Left lung (tissue), 10 donors: ENCODE measurements around the gene GAREM2. TPM values are rescaled to one million over a fixed set of nuclear protein-coding genes. Genes with fewer than 3 reads are reported as not detected.
"Not testable (repeated sequence)": the region's sequence is repeated elsewhere in the genome, so short reads cannot be mapped to it uniquely, and the experiment has no call there.

Experiments
- ATAC-seq: fragments of 200-7000 bp; cut with Tn5 transposase; one replicate; pipeline ENCODE4 v1.9.1; 2020; ENCODE audit warnings: moderate library complexity
- DNase-seq, 4 donors: peaks; one replicate each; pipeline ENCODE4 v3.0.0-alpha.2; 2013 to 2020
- H3K27ac ChIP-seq, 2 donors: fragments of 200-600 bp; sonication (generic) in 1 of 2; one replicate each; pipeline versions ENCODE4 v1.5.0 to v1.8.0; 2020 to 2021
- H3K27me3 ChIP-seq, 2 donors: fragments of 200-600 bp; sonication (generic) in 1 of 2; one replicate each; pipeline versions ENCODE4 v1.5.0 to v1.8.0; 2020 to 2021
- H3K36me3 ChIP-seq, 2 donors: fragments of 200-600 bp; sonication (generic) in 1 of 2; one replicate each; pipeline versions ENCODE4 v1.5.0 to v1.8.0; 2020 to 2021
- H3K4me1 ChIP-seq, 2 donors: fragments of 200-600 bp; one replicate each; pipeline ENCODE4 v1.8.0; 2021
- H3K4me3 ChIP-seq, 2 donors: fragments of 200-600 bp; sonication (generic) in 1 of 2; one replicate each; pipeline versions ENCODE4 v1.5.0 to v1.8.0; 2020 to 2021; ENCODE audit warnings: mild to moderate bottlenecking in 1 of 2
- H3K9me3 ChIP-seq, 2 donors: fragments of 200-600 bp; sonication (generic) in 1 of 2; one replicate each; pipeline versions ENCODE4 v1.5.0 to v1.8.0; 2020 to 2021
- CTCF ChIP-seq, 2 donors: fragments of 200-600 bp; sonication (generic) in 1 of 2; IDR thresholded peaks; one replicate each; pipeline versions ENCODE4 v1.5.0 to v1.8.0; 2021; ENCODE audit warnings: antibody characterized with exemption in 2 of 2
- intact Hi-C, 2 donors: fragments of 100-400 bp; cut with DNase I; formaldehyde crosslinking; loops; one replicate each; pipeline versions ENCODE4 v1.11.2 to v1.14.2; 2022
- polyA plus RNA-seq, 6 donors: library from polyadenylated mRNA; unstranded; fragments of 120-200 nt; gene quantifications; one replicate each; pipeline ENCODE4 v1.2.1, GENCODE V29; 2013; ENCODE audit not compliant: insufficient read length in 6 of 6
- total RNA-seq, 2 donors: library from RNA; stranded (reverse); fragmentation: NEBNext Ultra II Directional; extraction: Animal tissue kit (Norgen Biotek cat#: 25700); gene quantifications; one replicate each; pipeline ENCODE4 v1.2.1, GENCODE V29; 2021
- donor health status: DM: no; HTN: yes; CAD: no.
- donor health status: DM: no; HTN: no; CAD: no.

The GAREM2 gene
- total and polyA plus RNA-seq, 8 donors: 2.4 to 12.2 (median 7.4) TPM

DNA sequence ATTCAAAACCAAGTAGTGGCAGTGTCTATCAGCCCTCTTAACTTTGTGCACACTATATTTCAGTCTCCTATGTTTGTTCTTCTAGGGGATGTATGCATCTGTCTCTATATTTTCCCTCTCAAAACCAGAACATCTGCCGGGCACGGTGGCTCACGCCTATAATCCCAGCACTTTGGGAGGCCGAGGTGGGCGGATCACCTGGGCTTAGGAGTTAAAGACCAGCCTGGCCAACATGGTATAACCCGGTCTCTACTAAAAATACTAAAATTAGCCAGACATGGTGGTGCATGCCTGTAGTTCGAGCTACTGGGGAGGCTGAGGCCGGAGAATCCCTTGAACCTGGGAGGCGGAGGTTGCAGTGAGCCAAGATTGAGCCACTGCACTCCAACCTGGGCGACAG, 9.9 kb upstream of the GAREM2 start:
- intact Hi-C loops: no loop called here
- no peaks in the 10 kb centered on the region for H3K9me3 ChIP-seq
- no peak overlapping the region for H3K27ac ChIP-seq
- TF ChIP-seq CTCF (IDR thresholded peaks at IDR 0.05): no peak
- ATAC-seq: no peak
- no peaks in the 10 kb centered on the region for H3K36me3 ChIP-seq
- H3K27me3 ChIP-seq: no peaks in the 10 kb centered on the region
- no peaks in the 10 kb centered on the region for H3K4me1 ChIP-seq
- H3K4me3 ChIP-seq: no peak overlapping the region
- DNase-seq: no peak

GRCh38 chr2:26164231-26164630, 8.7 kb upstream of the GAREM2 start:
- no peak for TF ChIP-seq CTCF (IDR thresholded peaks at IDR 0.05)
- Histone ChIP-seq H3K27me3 (no peaks in the 10 kb centered on the region), H3K36me3 (no peaks in the 10 kb centered on the region), H3K4me3 (no peak overlapping the region), H3K27ac (no peak overlapping the region), H3K9me3 (no peaks in the 10 kb centered on the region), H3K4me1 (no peaks in the 10 kb centered on the region)
- DNase-seq (no peak), ATAC-seq (no peak)
- intact Hi-C loops: no loop called here

- Histone ChIP-seq H3K27me3 (no peaks in the 10 kb centered on the region), H3K9me3 (no peaks in the 10 kb centered on the region), H3K4me3 (no peak overlapping the region), H3K27ac (no peak overlapping the region), H3K36me3 (no peaks in the 10 kb centered on the region), H3K4me1 (no peaks in the 10 kb centered on the region)
- ATAC-seq (no peak), DNase-seq (no peak)
- intact Hi-C loops: no loop called here
- no peak for TF ChIP-seq CTCF (IDR thresholded peaks at IDR 0.05)
Measured at GRCh38 chr2:26164641-26165211, 8.2 kb upstream of the GAREM2 start.

- ATAC-seq (no peak), DNase-seq (no peak)
- TF ChIP-seq CTCF (IDR thresholded peaks at IDR 0.05): no peak
- Histone ChIP-seq H3K9me3 (no peaks in the 10 kb centered on the region), H3K27ac (no peak overlapping the region), H3K4me3 (no peak overlapping the region), H3K36me3 (no peaks in the 10 kb centered on the region), H3K27me3 (no peaks in the 10 kb centered on the region), H3K4me1 (no peaks in the 10 kb centered on the region)
- intact Hi-C loops: no loop called here
Measured at GRCh38 chr2:26165403-26165802, 7.5 kb upstream of the GAREM2 start.

GRCh38 chr2:26166541-26166940, 6.3 kb upstream of the GAREM2 start:
- H3K4me1 ChIP-seq, H3K27me3 ChIP-seq, H3K36me3 ChIP-seq, H3K27ac ChIP-seq, ATAC-seq, intact Hi-C loops, H3K9me3 ChIP-seq, DNase-seq, H3K4me3 ChIP-seq: not testable (repeated sequence)

DNA sequence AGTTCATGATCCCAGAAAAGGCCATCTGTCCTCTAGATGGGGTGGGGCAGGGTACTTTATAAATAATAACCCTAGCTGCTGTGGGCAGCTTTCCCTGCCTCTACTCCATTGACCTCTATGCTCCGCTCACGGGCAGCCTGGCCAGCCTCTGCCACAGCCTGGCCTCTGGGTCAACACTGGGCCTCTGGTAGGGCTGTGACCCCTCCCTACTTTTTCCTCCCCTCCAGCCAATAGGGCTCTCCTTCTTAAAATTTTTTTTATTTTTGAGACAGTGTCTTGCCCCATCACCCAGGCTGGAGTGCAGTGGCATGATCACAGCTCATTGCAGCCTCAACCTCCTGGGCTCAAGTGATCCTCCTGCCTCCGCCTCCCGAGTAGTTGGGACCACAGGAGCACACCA, 4.1 kb upstream of the GAREM2 start:
- Histone ChIP-seq H3K27me3 (peaks cover 14 to 28% of the 10 kb centered on the region in 2 donors), H3K4me1 (peaks cover 7 to 13% of the 10 kb centered on the region in 2 donors), H3K9me3 (no peaks in the 10 kb centered on the region), H3K36me3 (no peaks in the 10 kb centered on the region), H3K4me3 (no peak overlapping the region), H3K27ac (no peak overlapping the region)
- ATAC-seq (no peak), DNase-seq (no peak)
- TF ChIP-seq CTCF (IDR thresholded peaks at IDR 0.05): no peak
- intact Hi-C loops: no loop called here
